Mesenchymal stem cell (in vitro differentiated cells and primary cell): ENCODE measurements around the gene FCGR3A.
"Not testable (repeated sequence)": the region's sequence is repeated elsewhere in the genome, so short reads cannot be mapped to it uniquely, and the experiment has no call there.

Experiments used
- DNase-seq: peaks from one replicate; pipeline ENCODE4 v3.0.0-alpha.2; 2013
- H2AFZ ChIP-seq: one replicate; pipeline ENCODE4 v1.6.1; 2013; ENCODE audit warnings: low read depth, mild to moderate bottlenecking, control low read depth, inconsistent platforms, low read length, moderate library complexity
- H2AK5ac ChIP-seq: 2 replicates; pipeline ENCODE4 v1.6.1; 2013; ENCODE audit warnings: low read length, moderate library complexity, mild to moderate bottlenecking, inconsistent platforms; ENCODE audit not compliant: severe bottlenecking
- H2BK120ac ChIP-seq: one replicate; pipeline ENCODE4 v1.6.1; 2013; ENCODE audit warnings: low read depth, mild to moderate bottlenecking, inconsistent platforms, low read length, moderate library complexity
- H2BK12ac ChIP-seq, 2 experiments: one replicate each; pipeline ENCODE4 v1.6.1; 2013; ENCODE audit warnings: inconsistent platforms in 2 of 2, low read length in 2 of 2, mild to moderate bottlenecking in 2 of 2, moderate library complexity in 2 of 2, control low read depth in 1 of 2
- H2BK15ac ChIP-seq: one replicate; pipeline ENCODE4 v1.6.1; 2013; ENCODE audit warnings: mild to moderate bottlenecking, low read depth, inconsistent platforms; ENCODE audit not compliant: poor library complexity, severe bottlenecking
- H2BK5ac ChIP-seq: 2 replicates; pipeline ENCODE4 v1.6.1; 2013; ENCODE audit warnings: low read depth, mild to moderate bottlenecking, low read length, control low read depth, inconsistent platforms; ENCODE audit not compliant: poor library complexity, severe bottlenecking
- H3K14ac ChIP-seq, 2 experiments: one replicate each; pipeline ENCODE4 v1.6.1; 2013; ENCODE audit warnings: inconsistent platforms in 2 of 2, low read length in 2 of 2, control low read depth in 1 of 2, mild to moderate bottlenecking in 1 of 2, moderate library complexity in 1 of 2
- H3K18ac ChIP-seq, 2 experiments: one replicate each; pipeline ENCODE4 v1.6.1; 2013; ENCODE audit warnings: inconsistent platforms in 2 of 2, low read length in 2 of 2, control low read depth in 1 of 2, low read depth in 1 of 2, mild to moderate bottlenecking in 1 of 2
- H3K23ac ChIP-seq, 2 experiments: one replicate each; pipeline ENCODE4 v1.6.1; 2013; ENCODE audit warnings: inconsistent platforms in 2 of 2, low read length in 2 of 2, mild to moderate bottlenecking in 2 of 2, moderate library complexity in 2 of 2, control low read depth in 1 of 2
- H3K27ac ChIP-seq: 2 replicates; pipeline ENCODE4 v1.5.1; 2013; ENCODE audit warnings: mild to moderate bottlenecking, moderate library complexity, low read length, control low read depth, inconsistent platforms; ENCODE audit not compliant: poor library complexity, severe bottlenecking
- H3K27me3 ChIP-seq, 2 experiments: 2 replicates each; pipeline versions ENCODE4 v1.6.1 to v1.7.0; 2013; ENCODE audit warnings: low read length in 2 of 2, mild to moderate bottlenecking in 2 of 2, moderate library complexity in 2 of 2, control low read depth in 1 of 2, inconsistent platforms in 1 of 2; ENCODE audit not compliant: control insufficient read depth in 1 of 2, insufficient read depth in 1 of 2
- H3K36me3 ChIP-seq, 2 experiments: 2 replicates each; pipeline versions ENCODE4 v1.6.1 to v1.7.0; 2013; ENCODE audit warnings: low read length in 2 of 2, control low read depth in 1 of 2, inconsistent platforms in 1 of 2, low read depth in 1 of 2, mild to moderate bottlenecking in 1 of 2; ENCODE audit not compliant: insufficient read depth in 2 of 2, control insufficient read depth in 1 of 2
- H3K4ac ChIP-seq, 2 experiments: one replicate each; pipeline ENCODE4 v1.6.1; 2013; ENCODE audit warnings: inconsistent platforms in 2 of 2, low read length in 2 of 2, mild to moderate bottlenecking in 2 of 2, moderate library complexity in 2 of 2, control low read depth in 1 of 2, low read depth in 1 of 2
- H3K4me1 ChIP-seq: 2 replicates; pipeline ENCODE4 v1.6.1; 2013; ENCODE audit warnings: low read depth, low read length, control low read depth; ENCODE audit not compliant: control insufficient read depth, insufficient read depth
- H3K4me2 ChIP-seq: 2 replicates; pipeline ENCODE4 v1.6.1; 2013; ENCODE audit warnings: low read length, mild to moderate bottlenecking, inconsistent platforms; ENCODE audit not compliant: poor library complexity, severe bottlenecking
- H3K4me3 ChIP-seq, 2 experiments: 2 replicates each; pipeline versions ENCODE4 v1.5.1 to v1.7.0; 2013; ENCODE audit warnings: low read length in 2 of 2, mild to moderate bottlenecking in 2 of 2, control low read depth in 1 of 2, low read depth in 1 of 2; ENCODE audit not compliant: insufficient read depth in 1 of 2
- H3K79me1 ChIP-seq: replicated peaks from 2 replicates; pipeline ENCODE4 v1.6.1; 2013; ENCODE audit warnings: mild to moderate bottlenecking, control low read depth, low read length, inconsistent platforms; ENCODE audit not compliant: poor library complexity, severe bottlenecking
- H3K9ac ChIP-seq: 2 replicates; pipeline ENCODE4 v1.7.0; 2013; ENCODE audit warnings: mild to moderate bottlenecking, low read length, moderate library complexity
- H3K9me3 ChIP-seq: 2 replicates; pipeline ENCODE4 v1.7.0; 2013; ENCODE audit warnings: mild to moderate bottlenecking, low read length; ENCODE audit not compliant: control insufficient read depth
- H4K8ac ChIP-seq: one replicate; pipeline ENCODE4 v1.6.1; 2013; ENCODE audit warnings: inconsistent platforms, mild to moderate bottlenecking, low read length, moderate library complexity
- H4K91ac ChIP-seq: one replicate; pipeline ENCODE4 v1.6.1; 2013; ENCODE audit warnings: mild to moderate bottlenecking, low read length, inconsistent platforms
- WGBS: methylation state at CpG from one replicate; pipeline ENCODE4 v1.1.7; 2013; ENCODE audit warnings: mixed read lengths; 5-methylcytosine and 5-hydroxymethylcytosine counted together

The FCGR3A gene

GRCh38 chr1:161553631-161554030 is 4.0 kb upstream of the FCGR3A start:
- not testable (repeated sequence) for H3K23ac ChIP-seq, H3K4me3 ChIP-seq, H3K36me3 ChIP-seq, H3K14ac ChIP-seq, H3K9me3 ChIP-seq, H3K27ac ChIP-seq, H2BK15ac ChIP-seq, H3K4me1 ChIP-seq, H2BK12ac ChIP-seq, H2BK5ac ChIP-seq, H3K79me1 ChIP-seq, H3K18ac ChIP-seq, H3K4ac ChIP-seq, H3K27me3 ChIP-seq, H3K9ac ChIP-seq, H2AFZ ChIP-seq, DNase-seq, H4K8ac ChIP-seq, H4K91ac ChIP-seq, H2BK120ac ChIP-seq, H3K4me2 ChIP-seq, H2AK5ac ChIP-seq
- 91% methylated on average over 1 of the region's 2 CpGs for WGBS

DNA sequence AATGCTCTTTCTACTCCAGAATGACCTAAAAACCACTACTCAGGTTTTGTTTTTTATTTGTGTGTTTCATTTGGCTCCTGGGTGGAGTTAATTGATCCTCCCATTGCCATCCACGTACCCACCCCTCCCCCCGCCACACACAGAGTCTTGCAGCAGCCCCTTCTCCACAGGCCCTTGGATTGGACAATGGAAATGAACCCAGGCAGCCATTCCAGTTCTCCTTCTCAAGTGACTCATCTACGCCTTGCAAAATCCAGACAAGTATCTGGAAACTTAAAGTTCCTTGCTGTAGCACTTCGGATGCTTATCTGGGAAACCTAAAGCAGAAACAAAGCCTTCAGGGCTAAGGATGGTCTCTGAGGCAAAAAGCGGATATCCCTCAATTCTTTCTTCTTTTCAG is 1.3 kb upstream of the FCGR3A start:
- H3K14ac ChIP-seq, H3K4ac ChIP-seq, H3K27me3 ChIP-seq, H3K23ac ChIP-seq, H4K8ac ChIP-seq, H3K4me1 ChIP-seq, H3K36me3 ChIP-seq, H2BK12ac ChIP-seq, DNase-seq, H3K9ac ChIP-seq, H4K91ac ChIP-seq, H2AFZ ChIP-seq, H3K18ac ChIP-seq, H2AK5ac ChIP-seq, H3K4me3 ChIP-seq, H2BK15ac ChIP-seq, H3K27ac ChIP-seq, H2BK5ac ChIP-seq, H2BK120ac ChIP-seq, H3K79me1 ChIP-seq, H3K4me2 ChIP-seq, H3K9me3 ChIP-seq: not testable (repeated sequence)
- 71% methylated on average over 4 of the region's 5 CpGs for WGBS

DNA sequence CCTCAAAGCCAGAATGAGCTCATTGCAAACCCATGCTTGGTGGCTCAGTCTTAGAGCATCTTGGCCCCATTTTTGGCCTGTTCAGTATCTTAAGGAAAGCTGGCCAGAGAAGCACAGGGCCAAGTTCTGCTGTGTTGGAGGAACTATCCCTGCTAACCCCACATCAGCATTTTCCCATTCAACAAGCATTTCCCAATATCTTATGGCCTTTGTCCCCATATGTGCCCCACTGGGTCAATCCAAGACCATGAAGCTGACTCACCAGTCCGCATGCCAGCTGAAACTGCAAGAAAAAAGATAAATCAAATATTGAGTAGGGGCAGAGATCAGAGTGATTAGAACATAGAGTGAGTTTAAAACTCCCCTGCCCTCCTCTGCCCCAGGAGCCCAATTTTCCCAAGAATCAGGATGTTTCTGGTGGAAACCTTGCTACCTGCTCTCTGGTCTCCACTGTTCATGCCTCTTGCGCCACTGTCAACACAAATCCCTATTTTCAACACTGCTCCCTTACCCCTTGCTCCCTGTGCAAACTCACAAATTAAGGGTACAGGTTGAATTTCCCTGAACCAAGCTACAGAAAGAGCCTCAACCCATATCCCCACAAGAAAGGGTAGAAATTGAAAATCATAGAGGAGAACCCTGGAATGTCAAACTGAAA is 740 bp downstream of the FCGR3A start:
- not testable (repeated sequence) for H4K8ac ChIP-seq, H2BK12ac ChIP-seq, H3K36me3 ChIP-seq, H3K18ac ChIP-seq, DNase-seq, H3K4me2 ChIP-seq, H2AFZ ChIP-seq, H3K4me3 ChIP-seq, H4K91ac ChIP-seq, H3K14ac ChIP-seq, H3K4me1 ChIP-seq, H3K9ac ChIP-seq, H3K4ac ChIP-seq, H2AK5ac ChIP-seq, H2BK15ac ChIP-seq, H3K79me1 ChIP-seq, H3K27ac ChIP-seq, H2BK120ac ChIP-seq, H3K27me3 ChIP-seq, H3K23ac ChIP-seq, H2BK5ac ChIP-seq, H3K9me3 ChIP-seq
- no CpG with 5 or more reads among the region's 2 CpGs for WGBS

GRCh38 chr1:161547995-161548741 is 1.4 kb downstream of the FCGR3A start:
- not testable (repeated sequence) for H4K91ac ChIP-seq, H2BK5ac ChIP-seq, H3K18ac ChIP-seq, H3K79me1 ChIP-seq, H4K8ac ChIP-seq, H3K4me2 ChIP-seq, H3K27ac ChIP-seq, H3K9ac ChIP-seq, H2AK5ac ChIP-seq, H2BK120ac ChIP-seq, H3K23ac ChIP-seq, H2BK12ac ChIP-seq, DNase-seq, H3K4me1 ChIP-seq, H3K14ac ChIP-seq, H3K9me3 ChIP-seq, H2AFZ ChIP-seq, H3K27me3 ChIP-seq, H2BK15ac ChIP-seq, H3K36me3 ChIP-seq, H3K4me3 ChIP-seq, H3K4ac ChIP-seq
- 83% methylated on average over 4 of the region's 8 CpGs for WGBS
